GM04504 (cell line): ENCODE data around the gene SMAGP.
"Not testable (repeated sequence)": the region's sequence is repeated elsewhere in the genome, so short reads cannot be mapped to it uniquely, and the experiment has no call there.

Experiments used
- DNase-seq: peaks from one replicate; pipeline ENCODE4 v3.0.0-alpha.2; 2012; ENCODE audit warnings: low read depth

Gene SMAGP

GRCh38 chr12:51270067-51270950 lies at the start of gene SMAGP:
SMAGP (minus strand) TSS chr12:51270415; CDS start chr12:51269278, 1,137 bp downstream.
- no peak for DNase-seq

GRCh38 chr12:51318846-51319599 lies 48.8 kb upstream of the SMAGP start:
- no peak for DNase-seq

- DNase-seq, result not testable (repeated sequence)
These were observed 48.0 kb upstream of the SMAGP start for GRCh38 chr12:51318057-51318806.

GRCh38 chr12:51311389-51311788 lies 41.2 kb upstream of the SMAGP start:
- no peak for DNase-seq

GRCh38 chr12:51307655-51308593 lies 37.7 kb upstream of the SMAGP start:
- DNase-seq, result peak; percentile 69

GRCh38 chr12:51306507-51306906 lies 36.3 kb upstream of the SMAGP start:
- DNase-seq, result no peak

GRCh38 chr12:51300768-51301167 lies 30.6 kb upstream of the SMAGP start:
- not testable (repeated sequence) for DNase-seq

- DNase-seq, result no peak
These were observed 25.4 kb upstream of the SMAGP start for GRCh38 chr12:51295651-51296050.

GRCh38 chr12:51294097-51294496 lies 23.9 kb upstream of the SMAGP start:
- DNase-seq, result not testable (repeated sequence)

GRCh38 chr12:51293696-51294095 lies 23.5 kb upstream of the SMAGP start:
- DNase-seq, result no peak

GRCh38 chr12:51291603-51292513 lies 21.6 kb upstream of the SMAGP start:
- DNase-seq, result not testable (repeated sequence)

GRCh38 chr12:51285843-51286242 lies 15.6 kb upstream of the SMAGP start:
- no peak for DNase-seq

GRCh38 chr12:51281202-51281924 lies 11.1 kb upstream of the SMAGP start:
- no peak for DNase-seq

- no peak for DNase-seq
These were observed 4.9 kb upstream of the SMAGP start for GRCh38 chr12:51275088-51275487.

- DNase-seq, result not testable (repeated sequence)
These were observed 2.6 kb upstream of the SMAGP start for GRCh38 chr12:51272810-51273209.

- peak; percentile 46 for DNase-seq
These were observed 820 bp upstream of the SMAGP start for GRCh38 chr12:51270951-51271518.

GRCh38 chr12:51269174-51270066 lies 795 bp downstream of the SMAGP start:
- DNase-seq, result no peak

GRCh38 chr12:51265024-51265423 lies 5.2 kb downstream of the SMAGP start:
- DNase-seq, result no peak
